Stimulated activated CD8-positive, alpha-beta memory T cell treated with anti-CD3 and anti-CD28 coated beads, Interleukin-15, amount 100 ng/mL, for 24 hours (primary cell): Measurements from ENCODE around the gene ARL17B.
A peak's percentile ranks its signal among the peaks of the same experiment; 100 is the strongest.
"Not testable (repeated sequence)": the region's sequence is repeated elsewhere in the genome, so short reads cannot be mapped to it uniquely, and the experiment has no call there.

ENCODE experiments used
- DNase-seq: peaks from one replicate; pipeline ENCODE4 v3.0.0-alpha.2; 2020; ENCODE audit warnings: low read depth

Gene ARL17B

DNA sequence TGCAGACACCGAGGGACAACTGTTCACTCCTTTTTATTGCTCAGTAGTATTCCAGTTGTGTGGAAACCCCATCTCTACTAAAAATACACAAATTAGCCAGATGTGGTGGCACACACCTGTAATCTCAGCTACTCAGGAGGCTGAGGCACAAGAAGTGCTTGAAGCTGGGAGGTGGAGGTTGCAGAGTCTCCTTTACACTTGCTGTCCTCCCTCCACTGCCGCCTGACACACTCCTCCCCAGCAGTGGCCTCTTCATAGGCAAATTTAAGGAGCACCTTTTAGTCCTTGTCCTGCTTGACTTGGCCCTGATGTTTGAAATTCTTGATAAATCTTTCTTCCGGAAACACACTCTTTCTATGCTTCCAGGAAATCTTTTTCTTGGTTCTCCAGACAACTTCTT lies 112.4 kb downstream of the ARL17B start:
- not testable (repeated sequence) for DNase-seq

DNA sequence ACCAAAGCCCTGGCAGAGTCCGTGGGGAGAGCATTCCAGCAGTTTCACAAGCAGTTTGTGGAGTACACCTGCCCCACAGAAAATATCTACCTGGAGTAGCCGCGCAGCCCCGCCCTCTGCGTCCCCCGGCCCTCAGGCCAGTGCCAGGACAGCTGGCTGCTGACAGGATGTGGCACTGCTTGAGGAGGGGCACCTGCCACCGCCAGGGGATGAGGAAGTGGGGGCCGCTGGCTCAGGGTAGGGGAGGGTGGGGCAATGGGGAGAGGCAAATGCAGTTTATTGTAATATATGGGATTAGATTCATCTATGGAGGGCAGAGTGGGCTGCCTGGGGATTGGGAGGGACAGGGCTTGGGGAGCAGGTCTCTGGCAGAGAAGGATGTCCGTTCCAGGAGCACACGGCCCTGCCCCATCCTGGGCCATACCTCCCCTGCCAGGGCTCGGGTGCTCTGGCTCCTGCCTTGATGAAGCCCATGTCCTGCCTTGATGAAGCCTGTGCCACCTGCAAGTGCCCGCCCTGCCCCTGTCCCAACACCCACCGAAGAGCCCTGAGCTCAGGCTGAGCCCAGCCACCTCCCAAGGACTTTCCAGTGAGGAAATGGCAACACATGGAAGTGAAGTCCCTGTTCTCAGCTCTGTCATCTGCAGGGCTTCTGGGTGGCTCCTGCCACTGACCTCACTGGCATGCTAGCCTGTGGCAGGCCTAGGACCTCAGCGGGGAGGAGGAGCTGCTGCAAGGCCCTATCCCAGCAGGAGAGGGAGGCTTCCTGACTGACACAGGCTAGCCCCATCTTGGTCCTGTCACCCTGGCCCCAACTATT lies 116.4 kb downstream of the ARL17B start:
- not testable (repeated sequence) for DNase-seq

- DNase-seq: not testable (repeated sequence)
Observed at GRCh38 chr17:46244339-46244913, 117.1 kb downstream of the ARL17B start.

GRCh38 chr17:46243928-46244327 lies 117.6 kb downstream of the ARL17B start:
- not testable (repeated sequence) for DNase-seq

DNA sequence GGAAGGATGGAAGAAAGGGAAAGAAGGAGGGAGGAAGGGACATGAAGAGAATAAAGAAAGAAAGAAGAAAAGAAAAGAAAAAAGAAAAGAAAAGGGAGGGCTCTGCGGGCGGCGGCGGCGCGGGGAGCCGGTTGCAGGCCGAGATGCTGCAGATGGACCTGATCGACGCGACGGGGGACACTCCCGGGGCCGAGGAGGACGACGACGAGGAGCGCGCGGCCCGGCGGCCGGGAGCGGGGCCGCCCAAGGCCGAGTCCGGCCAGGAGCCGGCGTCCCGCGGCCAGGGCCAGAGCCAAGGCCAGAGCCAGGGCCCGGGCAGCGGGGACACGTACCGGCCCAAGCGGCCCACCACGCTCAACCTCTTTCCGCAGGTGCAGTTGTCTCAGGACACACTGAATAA lies 118.1 kb downstream of the ARL17B start:
- DNase-seq: not testable (repeated sequence)

- not testable (repeated sequence) for DNase-seq
Observed at GRCh38 chr17:46231359-46231758, 130.2 kb downstream of the ARL17B start.

GRCh38 chr17:46225274-46225794 lies 136.2 kb downstream of the ARL17B start:
- peak; percentile 76 for DNase-seq

DNA sequence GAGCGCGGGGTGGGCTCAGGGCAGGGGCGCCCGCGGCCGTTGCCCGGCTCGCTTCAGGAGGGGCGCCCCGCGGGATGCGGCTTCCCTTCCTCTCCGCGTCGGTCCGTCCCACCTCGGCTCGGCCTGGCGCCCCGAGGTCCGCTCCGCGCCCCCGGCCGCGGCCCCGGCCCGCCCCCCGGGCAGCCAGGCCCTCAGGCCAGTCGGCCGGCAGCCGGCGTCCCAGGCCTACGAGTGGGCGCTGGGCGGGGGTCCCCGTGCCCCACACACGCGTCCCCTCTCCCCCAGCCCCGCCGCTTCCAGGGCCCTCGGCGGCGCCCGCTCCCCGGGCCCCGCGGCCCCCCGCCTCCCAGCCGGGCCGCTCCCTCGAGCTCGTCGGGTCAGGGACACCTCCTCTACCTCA lies 136.7 kb downstream of the ARL17B start:
- DNase-seq: peak; percentile 5
